IMR-90 (cell line): ENCODE measurements around the gene F5. TPM values are rescaled to one million over a fixed set of nuclear protein-coding genes. Genes with fewer than 3 reads are reported as not detected.

Experiments
- ATAC-seq: fragments of 200-7000 bp; cut with Tn5 transposase; 2 replicates; pipeline ENCODE4 v1.9.1; 2020; ENCODE audit warnings: low read depth, mild to moderate bottlenecking, moderate library complexity
- BruUV-seq: library from RNA; stranded (reverse); fragments of 400-500 nt; replicated peaks from 2 replicates; lab custom pipeline; 2021; lab: Mats Ljungman, UMichigan
- CTCF ChIA-PET: fragments of 300-600 bp; formaldehyde crosslinking; extraction: SDS; loops from one replicate; lab custom pipeline; 2021; ENCODE audit warnings: antibody characterized with exemption; lab: Yijun Ruan, JAX
- POLR2A ChIA-PET: fragments of 300-600 bp; sonication (Branson Sonifier 250); formaldehyde crosslinking; loops from one replicate; lab custom pipeline; 2022; ENCODE audit warnings: antibody characterized with exemption; ENCODE audit not compliant: unreplicated experiment; lab: Charles Lee
- DNase-seq: peaks from one replicate; pipeline ENCODE4 v3.0.0; 2013
- H2AFZ ChIP-seq: replicated peaks from 2 replicates; pipeline ENCODE3; 2013; ENCODE audit warnings: low read length, mild to moderate bottlenecking; ENCODE audit not compliant: poor library complexity
- H2AK5ac ChIP-seq: 2 replicates; pipeline ENCODE4 v1.6.1; 2013; ENCODE audit warnings: low read depth, low read length, inconsistent platforms
- H2AK9ac ChIP-seq: replicated peaks from 2 replicates; pipeline ENCODE3; 2013; ENCODE audit warnings: mild to moderate bottlenecking, low read depth, low read length, moderate library complexity; ENCODE audit not compliant: poor library complexity
- H2BK120ac ChIP-seq: 2 replicates; pipeline ENCODE4 v1.6.1; 2013; ENCODE audit warnings: low read depth, low read length, inconsistent platforms
- H2BK15ac ChIP-seq: 3 replicates; pipeline ENCODE4 v1.6.1; 2013; ENCODE audit warnings: low read depth, low read length, inconsistent platforms
- H2BK20ac ChIP-seq: 2 replicates; pipeline ENCODE4 v1.6.1; 2013; ENCODE audit warnings: low read depth, mild to moderate bottlenecking, inconsistent platforms, low read length, moderate library complexity
- H2BK5ac ChIP-seq: 2 replicates; pipeline ENCODE4 v1.6.1; 2013; ENCODE audit warnings: mild to moderate bottlenecking, low read depth, low read length, inconsistent platforms; ENCODE audit not compliant: poor library complexity, severe bottlenecking
- H3K14ac ChIP-seq: replicated peaks from 2 replicates; pipeline ENCODE4 v1.6.1; 2013; ENCODE audit warnings: low read depth, low read length, inconsistent platforms
- H3K18ac ChIP-seq: 2 replicates; pipeline ENCODE4 v1.6.1; 2013; ENCODE audit warnings: low read depth, low read length, control low read depth
- H3K23ac ChIP-seq: 2 replicates; pipeline ENCODE4 v1.6.1; 2013; ENCODE audit warnings: low read depth, low read length, inconsistent platforms
- H3K27ac ChIP-seq: 2 replicates; pipeline ENCODE4 v1.5.1; 2013; ENCODE audit warnings: mild to moderate bottlenecking, control low read depth, low read length; ENCODE audit not compliant: insufficient read depth
- H3K27me3 ChIP-seq: 2 replicates; pipeline ENCODE4 v1.6.1; 2013; ENCODE audit warnings: low read length; ENCODE audit not compliant: control insufficient read depth, insufficient read depth
- H3K36me3 ChIP-seq: 2 replicates; pipeline ENCODE4 v1.6.1; 2013; ENCODE audit warnings: low read length, mixed read lengths; ENCODE audit not compliant: control insufficient read depth, insufficient read depth
- H3K4ac ChIP-seq: 2 replicates; pipeline ENCODE4 v1.6.1; 2013; ENCODE audit warnings: low read depth, low read length, inconsistent platforms
- H3K4me1 ChIP-seq: 2 replicates; pipeline ENCODE4 v1.6.1; 2013; ENCODE audit warnings: low read length, mixed read lengths; ENCODE audit not compliant: control insufficient read depth, insufficient read depth
- H3K4me2 ChIP-seq: 2 replicates; pipeline ENCODE4 v1.6.1; 2013; ENCODE audit warnings: low read depth, mild to moderate bottlenecking, control low read depth, low read length, moderate library complexity
- H3K4me3 ChIP-seq: 2 replicates; pipeline ENCODE4 v1.5.1; 2013; ENCODE audit warnings: low read depth, mild to moderate bottlenecking, control low read depth, low read length, moderate library complexity; ENCODE audit not compliant: insufficient read depth
- H3K56ac ChIP-seq: 2 replicates; pipeline ENCODE4 v1.6.1; 2013; ENCODE audit warnings: low read length, inconsistent platforms; ENCODE audit not compliant: insufficient read depth; ENCODE audit errors: extremely low read depth
- H3K79me1 ChIP-seq, 2 experiments: 2 replicates each; pipeline ENCODE4 v1.6.1; 2013; ENCODE audit warnings: low read length in 2 of 2, inconsistent platforms in 1 of 2, low read depth in 1 of 2
- H3K9ac ChIP-seq: 2 replicates; pipeline ENCODE4 v1.6.1; 2013; ENCODE audit warnings: low read depth, low read length, control low read depth
- H3K9me1 ChIP-seq: 2 replicates; pipeline ENCODE4 v1.6.1; 2013; ENCODE audit warnings: low read length, inconsistent platforms; ENCODE audit not compliant: insufficient read depth
- H3K9me3 ChIP-seq: 2 replicates; pipeline ENCODE4 v1.6.1; 2013; ENCODE audit warnings: low read length; ENCODE audit not compliant: control insufficient read depth, insufficient read depth
- H4K20me1 ChIP-seq: 2 replicates; pipeline ENCODE4 v1.6.1; 2013; ENCODE audit warnings: low read length, inconsistent platforms; ENCODE audit not compliant: insufficient read depth
- H4K5ac ChIP-seq: 2 replicates; pipeline ENCODE4 v1.6.1; 2013; ENCODE audit warnings: mild to moderate bottlenecking, low read depth, low read length, control low read depth
- H4K8ac ChIP-seq, 2 experiments: 2 replicates each; pipeline ENCODE4 v1.6.1; 2013; ENCODE audit warnings: low read depth in 2 of 2, low read length in 2 of 2, control low read depth in 1 of 2, inconsistent platforms in 1 of 2
- H4K91ac ChIP-seq: 2 replicates; pipeline ENCODE4 v1.6.1; 2013; ENCODE audit warnings: low read depth, low read length, inconsistent platforms; ENCODE audit not compliant: insufficient read depth
- CEBPB ChIP-seq: IDR thresholded peaks from 2 replicates; pipeline ENCODE4 v1.6.1; 2012; ENCODE audit warnings: low read depth, low read length, improper control_type of control experiment
- POLR2A ChIP-seq: IDR thresholded peaks from 2 replicates; pipeline ENCODE4 v1.6.1; 2012; ENCODE audit warnings: mild to moderate bottlenecking, low read depth, low read length
- WGBS, 2 experiments: methylation state at CpG; one replicate each; pipeline versions ENCODE4 v1.1.5 to v1.1.7; 2013; ENCODE audit warnings: missing lambda C conversion rate in 2 of 2; ENCODE audit not compliant: insufficient read length in 1 of 2; ENCODE audit errors: extremely low coverage in 2 of 2; 5-methylcytosine and 5-hydroxymethylcytosine counted together
- dilution Hi-C: fragments of 300-500 bp; cut with HindIII; formaldehyde crosslinking; loops from one replicate; pipeline ENCODE4 v1.14.3; 2018; ENCODE audit warnings: low sequenced_read_pairs; ENCODE audit not compliant: unreplicated experiment
- in situ Hi-C: fragments of 300-500 bp; cut with MboI; formaldehyde crosslinking; loops from 3 replicates; pipeline ENCODE4 v1.14.3; 2019; ENCODE audit warnings: low sequenced_read_pairs, inconsistent platforms, mixed read lengths
- intact Hi-C: fragments of 100-400 bp; cut with micrococcal nuclease; formaldehyde crosslinking; loops from 2 replicates; pipeline ENCODE4 v1.10.0; 2022
- polyA plus RNA-seq, 3 experiments: library from polyadenylated mRNA; depleted of rRNA; stranded (reverse); fragments of >200 nt; gene quantifications; 2 replicates each; pipeline ENCODE4 v1.2.3, GENCODE V29; 2012; ENCODE audit warnings: low replicate concordance in 1 of 3
- total RNA-seq: library from RNA; depleted of rRNA; stranded (reverse); fragments of >200 nt; gene quantifications from 2 replicates; pipeline ENCODE4 v1.2.3, GENCODE V29; 2012

The F5 gene
- total and polyA plus RNA-seq, 2 of the 4 experiments (the other 2 are of a cell fraction), result not detected

- no peak for ATAC-seq
- Histone ChIP-seq H3K4ac (no peak overlapping the region), H2BK5ac (no peak overlapping the region), H4K91ac (no peak overlapping the region), H2BK120ac (no peak overlapping the region), H2BK15ac (no peak overlapping the region), H3K27ac (no peak overlapping the region), H3K9ac (no peak overlapping the region), H2AK5ac (no peak overlapping the region), H2AFZ (no peak overlapping the region), H3K27me3 (no peaks in the 10 kb centered on the region), H4K8ac (no peak overlapping the region), H4K5ac (no peak overlapping the region), H3K23ac (no peak overlapping the region), H3K14ac (no peak overlapping the region), H3K4me3 (no peak overlapping the region), H2BK20ac (no peak overlapping the region), H2AK9ac (no peak overlapping the region), H4K20me1 (no peaks in the 10 kb centered on the region), H3K4me1 (no peaks in the 10 kb centered on the region), H3K9me1 (no peaks in the 10 kb centered on the region), H3K56ac (no peak overlapping the region), H3K18ac (no peak overlapping the region), H3K9me3 (no peaks in the 10 kb centered on the region), H3K79me1 (no peaks in the 10 kb centered on the region), H3K36me3 (no peaks in the 10 kb centered on the region), H3K4me2 (no peak overlapping the region)
- TF ChIP-seq POLR2A (no peak), CEBPB (0 out of 2 replicates have a peak, but pooled peaks have one; percentile 41)
- intact Hi-C loops, result no loop called here
- WGBS, 2 experiments, result no CpG with 5 or more reads among the region's 6 CpGs
- in situ Hi-C loops, result no loop called here
- no TSS peak for BruUV-seq
- dilution Hi-C loops, result no loop called here
- DNase-seq, result no peak
- ChIA-PET CTCF (no interaction called here), POLR2A (no interaction called here)
These were observed 24.6 kb upstream of the F5 start for GRCh38 chr1:169610858-169611257.
